ENCODE measurements around the gene HPD.
"Not testable (repeated sequence)": the region's sequence is repeated elsewhere in the genome, so short reads cannot be mapped to it uniquely, and the experiment has no call there.

Gene HPD

GRCh38 chr12:121861636-121862254 is 3.1 kb upstream of the HPD start:
- peak; percentile 60 for DNase-seq (ENCODE audit: low read depth)

DNA sequence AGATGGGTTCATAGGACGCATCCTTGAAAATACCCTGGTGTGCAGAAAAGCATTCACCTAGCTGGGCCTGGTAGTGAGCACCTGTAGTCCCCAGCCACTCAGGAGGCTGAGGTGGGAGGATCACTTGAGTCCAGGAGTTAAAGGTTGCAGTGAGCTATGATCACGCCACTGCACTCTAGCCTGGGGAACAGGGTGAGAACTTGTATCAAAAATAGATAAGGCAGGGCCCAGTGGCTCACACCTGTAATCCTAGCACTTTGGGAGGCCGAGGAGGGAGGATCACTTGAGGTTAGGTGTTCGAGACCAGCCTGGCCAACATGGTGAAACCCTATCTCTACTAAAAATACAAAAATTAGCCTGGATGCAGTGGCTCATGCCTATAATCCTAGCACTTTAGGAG is 2.0 kb upstream of the HPD start:
- DNase-seq (ENCODE audit: low read depth): not testable (repeated sequence)

GRCh38 chr12:121860257-121860656 is 1.6 kb upstream of the HPD start:
- no peak for DNase-seq (ENCODE audit: low read depth)

DNA sequence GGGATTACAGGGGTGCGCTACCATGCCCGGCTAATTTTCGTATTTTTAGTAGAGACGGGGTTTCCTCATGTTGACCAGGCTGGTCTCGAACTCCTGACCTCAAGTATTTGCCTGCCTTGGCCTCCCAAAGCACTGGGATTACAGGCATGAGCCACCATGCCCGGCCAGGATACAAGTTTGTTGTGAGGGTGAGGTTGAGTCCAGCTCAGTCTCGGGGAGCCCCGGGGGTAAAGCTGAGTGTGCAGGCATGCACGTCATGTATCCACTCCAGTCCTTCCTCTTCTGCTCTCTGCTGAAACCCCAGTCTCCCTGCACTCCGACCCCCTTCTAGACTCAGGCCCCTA is 369 bp downstream of the HPD start:
- DNase-seq (ENCODE audit: low read depth): no peak

GRCh38 chr12:121857322-121858246 is 1.1 kb downstream of the HPD start:
- peak; percentile 24 for DNase-seq (ENCODE audit: low read depth)

GRCh38 chr12:121852392-121852791 is 6.3 kb downstream of the HPD start:
- not testable (repeated sequence) for DNase-seq (ENCODE audit: low read depth)

GRCh38 chr12:121849665-121850064 is 9.0 kb downstream of the HPD start:
- no peak for DNase-seq (ENCODE audit: low read depth)

DNA sequence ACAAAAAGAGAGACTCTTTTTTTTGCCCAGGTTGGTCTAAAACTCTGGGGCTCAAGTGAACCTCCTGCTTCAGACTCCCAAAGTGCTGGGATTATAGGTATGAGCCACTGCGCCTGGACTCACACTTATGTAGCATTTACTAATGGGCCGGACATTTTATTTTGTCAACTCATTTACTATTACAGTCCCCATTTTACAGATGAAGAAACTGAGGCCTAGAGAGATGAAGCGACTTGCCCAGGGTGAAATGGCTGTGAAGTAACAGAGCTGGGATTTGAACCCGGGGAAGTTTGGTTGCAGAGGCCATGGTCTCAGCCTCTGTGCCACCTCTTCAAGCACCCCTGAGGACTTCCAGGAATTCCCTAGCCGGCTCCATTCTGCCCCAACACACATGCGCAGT is 9.4 kb downstream of the HPD start:
- DNase-seq (ENCODE audit: low read depth): no peak

DNA sequence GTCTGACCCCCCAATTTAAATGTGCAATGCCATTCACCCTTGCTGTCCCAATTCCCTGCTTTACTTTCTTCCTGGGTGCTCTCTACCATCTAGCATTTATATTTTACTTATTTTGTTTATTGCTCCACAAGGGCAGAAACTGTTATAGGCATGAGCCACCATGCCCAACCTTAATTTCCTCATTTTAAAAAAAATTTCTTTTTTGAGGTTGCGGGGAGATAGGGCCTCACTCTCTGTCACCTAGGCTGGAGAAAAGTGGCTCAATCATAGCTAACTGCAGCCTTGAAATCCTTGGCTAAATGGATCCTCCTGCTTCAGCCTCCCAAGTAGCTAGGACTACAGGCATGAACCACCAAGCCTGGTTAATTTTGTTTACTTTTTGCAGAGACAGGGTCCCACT is 13.0 kb downstream of the HPD start:
- DNase-seq (ENCODE audit: low read depth): no peak

DNA sequence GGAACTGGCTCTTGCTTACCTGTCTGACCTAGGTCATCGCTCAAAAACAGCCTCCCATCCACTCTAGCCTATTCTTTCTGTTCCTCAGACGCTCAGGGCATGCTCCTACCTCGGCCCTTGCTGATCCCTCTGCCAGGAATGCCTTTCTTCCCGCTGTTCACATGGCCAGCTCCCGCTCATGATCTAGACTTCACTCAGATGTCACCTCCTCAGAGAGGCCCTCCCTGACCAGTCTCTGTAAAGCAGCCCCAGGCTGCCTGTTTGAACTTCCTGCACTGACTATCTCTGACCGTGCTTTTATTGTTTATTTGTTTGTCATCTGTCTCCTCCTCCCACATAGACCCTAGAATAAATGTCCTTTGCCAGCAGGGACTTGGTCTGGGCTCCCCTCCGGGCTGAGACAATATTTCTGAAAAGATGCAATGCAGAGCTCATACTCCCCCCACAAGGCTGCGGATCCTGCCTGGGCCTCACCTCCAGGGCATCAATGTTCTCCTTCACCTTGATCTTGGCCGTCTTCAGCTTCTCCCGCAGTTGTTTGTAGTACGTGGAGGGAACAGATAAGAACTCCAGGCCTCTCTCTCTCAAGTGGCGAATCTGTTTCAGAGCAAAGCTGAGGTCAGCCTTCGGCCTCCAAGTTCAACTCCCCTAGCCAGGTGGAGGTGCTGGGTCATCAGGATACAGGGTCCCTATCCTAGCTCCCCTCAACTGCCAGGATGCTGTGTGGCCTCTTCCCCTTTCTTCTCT is 15.2 kb downstream of the HPD start:
- no peak for DNase-seq (ENCODE audit: low read depth)

- DNase-seq (ENCODE audit: low read depth): no peak
Observed at GRCh38 chr12:121839993-121840761, 18.5 kb downstream of the HPD start.

GRCh38 chr12:121839106-121839992 is 19.3 kb downstream of the HPD start:
- DNase-seq (ENCODE audit: low read depth): peak; percentile 95

DNA sequence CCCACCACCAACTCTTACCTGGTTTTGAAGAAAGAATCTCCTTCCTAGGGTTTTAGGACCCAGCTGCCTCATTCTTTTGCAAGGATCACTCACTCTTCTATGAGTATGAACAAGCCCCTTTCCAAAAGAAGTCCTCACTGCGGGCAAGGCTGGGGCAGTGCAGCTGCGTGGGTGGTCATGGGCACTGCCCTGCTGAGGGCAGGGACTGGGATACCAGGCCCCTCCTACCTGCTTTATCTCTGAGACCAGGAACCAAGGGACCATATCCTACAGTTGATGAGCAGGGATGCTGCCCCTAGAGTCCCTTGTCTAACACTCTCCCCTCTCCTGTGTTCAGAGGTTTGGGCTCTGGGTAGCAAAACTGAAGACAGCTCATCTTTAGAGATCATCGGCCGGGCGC is 20.5 kb downstream of the HPD start:
- DNase-seq (ENCODE audit: low read depth): no peak

DNA sequence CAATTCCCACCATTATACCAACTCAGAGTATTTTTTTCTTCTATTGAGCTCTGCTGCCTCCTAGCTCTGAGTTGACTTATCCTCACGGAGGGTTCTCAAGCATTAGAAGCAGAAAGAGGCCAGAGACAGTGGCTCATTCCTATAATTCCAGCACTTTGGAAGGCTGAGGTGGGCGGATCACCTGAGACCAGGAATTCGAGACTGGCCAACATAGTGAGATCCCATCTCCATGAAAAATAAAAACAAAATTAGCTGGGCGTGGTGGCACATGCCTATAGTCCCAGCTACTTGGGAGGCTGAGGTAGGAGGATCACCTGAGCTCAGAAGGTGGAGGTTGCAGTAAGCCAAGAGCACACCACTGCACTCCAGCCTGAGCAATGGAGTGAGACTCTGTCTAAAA is 21.0 kb downstream of the HPD start:
- DNase-seq (ENCODE audit: low read depth): no peak

- DNase-seq (ENCODE audit: low read depth): no peak
Observed at GRCh38 chr12:121831571-121832245, 27.0 kb downstream of the HPD start.

DNA sequence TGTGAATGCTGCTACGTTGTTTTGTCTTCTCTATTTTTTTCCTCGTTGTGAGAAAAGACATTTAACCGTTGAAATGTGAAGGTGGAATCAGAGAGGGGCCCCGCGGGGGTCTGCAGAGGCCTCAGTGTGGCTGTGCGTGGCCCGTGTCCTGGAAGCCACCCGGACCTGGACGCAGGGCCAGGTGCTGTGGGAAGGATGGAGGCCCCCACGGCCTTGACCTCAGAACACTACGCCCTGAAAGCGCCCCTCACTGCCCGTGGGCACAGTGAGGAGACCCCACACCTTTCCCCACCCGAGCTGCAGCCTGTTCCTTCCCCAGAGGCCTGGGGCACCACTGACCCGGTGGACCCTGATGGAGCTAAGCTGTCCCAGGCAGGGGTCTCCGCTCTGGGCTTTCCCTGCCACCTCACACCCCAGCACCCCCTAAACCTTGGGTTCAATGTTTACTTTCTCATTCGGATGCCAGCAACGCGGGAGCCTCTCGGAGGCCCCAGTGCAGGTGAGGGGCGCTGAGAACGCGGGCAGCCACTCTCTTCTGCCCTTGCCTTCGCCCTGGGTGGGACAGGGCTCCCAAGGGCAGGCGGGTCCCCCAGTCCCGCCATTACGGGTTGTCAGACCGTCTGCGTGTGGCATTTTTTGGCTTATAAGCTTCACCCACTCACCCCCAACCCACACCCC is 27.9 kb downstream of the HPD start:
- DNase-seq (ENCODE audit: low read depth): no peak

DNA sequence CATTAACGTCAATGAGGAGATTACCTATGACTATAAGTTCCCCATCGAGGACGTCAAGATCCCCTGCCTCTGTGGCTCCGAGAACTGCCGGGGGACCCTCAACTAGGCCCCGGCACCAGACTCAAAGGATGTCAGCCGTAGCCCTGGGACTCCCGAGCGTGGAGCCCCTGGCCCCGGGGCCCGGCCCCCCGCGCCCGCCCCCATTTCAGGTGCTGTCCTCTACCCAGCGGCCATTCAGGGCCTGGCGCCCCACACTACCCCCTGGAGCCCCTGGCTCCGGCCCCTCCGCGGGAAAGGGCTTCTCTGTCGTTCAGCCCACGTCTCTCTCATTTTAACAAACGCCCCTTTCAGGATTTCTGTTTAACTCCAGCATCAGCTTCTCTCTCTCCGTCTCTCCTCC is 28.5 kb downstream of the HPD start:
- DNase-seq (ENCODE audit: low read depth): no peak

GRCh38 chr12:121829250-121829918 is 29.3 kb downstream of the HPD start:
- no peak for DNase-seq (ENCODE audit: low read depth)

DNA sequence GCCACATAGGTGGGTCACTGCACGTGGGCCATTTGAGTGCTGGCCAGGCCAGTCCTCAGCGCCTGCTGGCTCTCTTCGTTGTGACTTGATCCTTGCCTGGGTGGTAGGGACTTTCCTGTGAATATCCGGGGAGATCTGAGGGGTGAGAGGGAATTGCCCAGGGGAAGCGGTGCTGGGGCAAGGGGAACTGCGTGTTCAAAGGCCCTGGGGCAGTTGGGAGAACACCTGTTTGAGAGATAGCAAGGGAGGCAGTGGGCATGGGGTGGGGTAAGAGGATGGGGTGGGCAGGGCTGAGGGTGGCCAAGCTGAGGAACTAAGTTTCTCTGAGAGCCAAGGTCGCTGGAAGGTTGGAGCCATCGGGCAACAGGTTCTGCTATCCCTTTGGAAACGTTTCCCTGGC is 29.8 kb downstream of the HPD start:
- DNase-seq (ENCODE audit: low read depth): no peak

Data from amniotic epithelial cell (primary cell).